Activated T-helper 9 cell treated with anti-CD3 and anti-CD28 coated beads, Interleukin-2, amount 50 U/mL, for 16 hours (primary cell): ENCODE data around the gene TNFAIP3.

ENCODE experiments used
- DNase-seq: peaks from one replicate; pipeline ENCODE4 v3.0.0-alpha.2; 2020; ENCODE audit warnings: low read depth

Gene TNFAIP3

DNA sequence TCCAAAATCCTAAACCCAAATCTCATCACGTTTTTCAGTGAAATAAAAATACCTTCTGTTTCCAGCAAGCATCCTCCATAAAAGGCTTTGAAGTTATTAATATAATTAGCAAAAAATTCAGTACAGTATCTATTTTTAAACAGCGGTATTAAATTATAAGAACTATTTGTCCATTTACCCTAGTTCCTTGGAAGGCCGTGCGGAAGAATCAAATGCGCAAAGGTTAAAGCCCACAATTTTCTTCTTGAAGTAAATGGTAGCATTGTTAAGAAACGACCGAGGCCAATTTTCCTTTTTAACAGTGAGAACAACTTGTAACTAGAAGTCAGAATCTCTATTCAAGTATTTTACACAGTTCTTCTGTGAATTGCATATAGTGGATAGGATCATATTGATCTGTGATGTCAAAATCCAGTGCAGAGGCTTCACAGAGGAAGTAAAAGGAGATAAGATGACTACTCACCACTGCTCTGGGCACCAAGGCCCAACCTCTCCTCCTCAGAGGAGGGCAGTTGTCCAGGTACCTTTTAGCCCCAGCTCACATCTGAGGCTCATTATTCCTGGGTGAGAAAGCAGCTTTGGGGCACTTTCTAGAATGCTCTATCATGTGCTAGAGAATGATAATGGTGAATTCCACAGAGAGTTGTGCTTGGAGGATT is 36.3 kb downstream of the TNFAIP3 start:
- no peak for DNase-seq

DNA sequence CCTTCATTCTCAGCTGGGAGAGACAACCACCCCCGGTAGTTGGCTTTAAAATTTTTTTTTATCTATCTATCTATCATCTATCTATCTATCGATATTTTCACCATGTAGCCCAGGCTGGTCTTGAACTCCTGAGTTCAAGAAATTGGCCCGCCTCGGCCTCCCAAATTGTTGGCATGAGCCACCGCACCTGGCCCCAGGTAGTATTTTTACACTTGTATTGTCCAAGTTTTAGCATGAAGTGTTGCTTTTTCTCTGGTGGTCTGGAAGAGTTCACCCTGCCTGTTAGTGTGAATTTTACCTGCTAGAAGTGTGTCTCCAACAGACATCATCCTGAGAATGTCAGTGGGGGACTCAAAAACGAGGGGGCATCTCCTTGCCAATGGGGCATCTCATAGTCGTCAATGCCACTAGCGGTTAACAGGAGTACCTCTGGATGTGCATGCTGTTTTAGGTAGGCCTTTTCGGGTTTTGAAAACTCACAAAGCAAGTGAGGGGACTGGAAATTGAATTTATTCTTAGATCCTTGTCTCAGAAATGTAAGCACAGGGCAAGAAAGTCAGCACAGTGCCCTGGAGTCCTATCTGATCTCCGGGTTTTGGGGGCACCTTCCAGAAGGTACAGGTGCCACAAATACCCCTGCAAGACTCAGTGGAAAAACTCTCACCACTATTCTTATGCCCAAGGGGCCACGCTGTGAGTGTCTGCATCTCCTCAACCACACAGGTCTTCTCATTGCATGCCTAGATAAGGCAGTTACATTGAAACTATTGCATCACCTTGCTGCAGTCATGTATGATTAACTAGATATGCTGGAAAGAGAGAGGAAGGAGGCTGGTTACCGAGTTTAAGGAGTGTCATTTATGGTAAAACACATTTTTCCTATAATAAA is 37.1 kb downstream of the TNFAIP3 start:
- DNase-seq: no peak

DNA sequence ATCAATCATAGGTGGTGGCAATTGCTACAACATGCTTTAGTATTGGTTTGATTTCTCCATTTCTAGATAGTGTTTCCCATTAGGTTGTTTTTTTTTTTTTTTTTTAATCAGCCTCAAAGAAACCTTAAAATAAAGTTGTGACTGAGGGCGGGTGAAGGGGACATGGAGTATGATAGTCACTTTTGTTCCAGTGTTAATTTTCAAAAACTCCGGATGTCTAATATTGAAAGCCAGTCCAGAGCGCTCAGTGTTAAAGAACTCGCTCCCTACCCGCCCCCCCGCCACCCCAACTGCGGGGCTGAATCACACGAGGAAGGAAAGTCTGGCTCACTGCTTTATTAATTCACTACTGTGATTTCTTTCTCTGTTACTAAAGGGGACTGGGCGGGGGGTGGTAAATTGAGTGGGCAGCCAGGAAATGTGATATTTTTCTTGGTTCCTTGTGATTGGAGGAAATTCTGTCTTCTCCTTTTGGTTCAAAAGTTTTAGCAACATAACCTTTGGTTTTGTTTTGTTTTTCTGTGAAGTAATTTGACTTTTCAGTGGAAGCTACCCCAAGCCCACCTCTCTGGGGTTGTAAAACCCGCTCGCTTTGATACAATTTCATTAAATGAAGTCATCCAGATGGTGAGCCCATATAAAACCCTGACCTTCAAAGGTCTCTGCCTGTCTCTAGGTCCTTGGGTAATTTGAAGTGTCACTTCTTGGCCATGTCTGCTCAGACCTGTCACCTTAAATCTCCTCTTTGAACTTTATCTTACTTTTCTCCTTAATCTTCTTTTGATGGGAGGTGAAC is 38.0 kb downstream of the TNFAIP3 start:
- peak; percentile 79 for DNase-seq

DNA sequence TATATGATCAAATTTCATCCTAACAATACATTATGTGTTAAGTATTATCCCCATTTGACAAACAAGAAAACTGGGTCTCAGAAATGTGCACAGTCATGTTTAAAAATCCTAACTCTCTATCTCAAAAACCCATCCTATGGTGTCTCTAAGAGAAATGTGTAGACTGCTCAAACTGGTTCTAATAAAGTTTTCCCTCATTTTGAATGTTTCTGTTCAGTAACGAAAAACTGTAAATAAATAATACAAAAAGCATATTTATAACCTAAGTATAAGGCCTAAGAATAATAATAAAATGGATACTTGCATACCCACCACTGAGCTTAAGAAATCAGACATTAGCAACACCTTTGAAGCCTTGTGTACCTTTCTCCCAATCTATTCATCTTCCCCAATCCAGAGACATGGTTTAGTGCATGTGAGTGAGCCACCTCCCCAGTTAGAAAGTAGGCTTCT is 39.0 kb downstream of the TNFAIP3 start:
- DNase-seq: no peak

DNA sequence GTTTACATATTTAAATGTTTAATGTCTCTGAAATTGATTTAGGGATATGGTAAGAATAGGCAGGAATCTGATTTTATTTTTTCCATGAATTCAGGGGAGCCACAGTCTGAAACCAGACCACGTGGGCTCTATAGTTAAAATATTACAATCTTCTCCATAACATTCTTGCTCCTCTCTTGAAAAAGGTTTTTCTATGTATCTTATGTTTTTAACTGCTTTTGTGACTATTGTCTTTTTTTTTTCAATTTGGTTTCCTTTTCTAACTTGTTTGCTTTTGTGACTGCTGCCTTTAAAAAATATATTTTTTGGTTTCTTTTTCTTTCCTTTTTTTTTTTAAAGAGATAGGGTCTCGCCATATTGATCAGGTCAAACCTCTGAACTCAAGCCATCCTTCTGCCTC is 40.1 kb downstream of the TNFAIP3 start:
- no peak for DNase-seq

DNA sequence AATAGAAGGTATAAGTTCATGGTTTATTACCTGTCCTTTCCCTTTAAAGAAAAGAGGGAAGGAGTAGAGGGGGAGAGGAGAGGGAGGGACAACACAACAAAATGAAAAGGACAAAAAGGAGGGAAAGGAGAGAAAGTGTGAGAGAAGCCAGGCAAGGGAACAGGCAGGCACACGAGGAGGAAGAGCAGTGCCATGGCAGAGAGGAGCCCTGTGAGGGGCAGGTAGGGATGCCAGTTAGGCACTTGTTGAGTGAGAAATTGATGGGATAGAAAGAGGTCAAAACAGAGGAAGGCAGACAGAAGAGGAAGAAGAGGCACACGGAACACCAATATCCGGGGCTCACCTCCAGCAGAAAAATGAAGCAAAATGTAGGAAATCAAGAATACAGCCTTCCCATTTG is 42.5 kb downstream of the TNFAIP3 start:
- DNase-seq: no peak

DNA sequence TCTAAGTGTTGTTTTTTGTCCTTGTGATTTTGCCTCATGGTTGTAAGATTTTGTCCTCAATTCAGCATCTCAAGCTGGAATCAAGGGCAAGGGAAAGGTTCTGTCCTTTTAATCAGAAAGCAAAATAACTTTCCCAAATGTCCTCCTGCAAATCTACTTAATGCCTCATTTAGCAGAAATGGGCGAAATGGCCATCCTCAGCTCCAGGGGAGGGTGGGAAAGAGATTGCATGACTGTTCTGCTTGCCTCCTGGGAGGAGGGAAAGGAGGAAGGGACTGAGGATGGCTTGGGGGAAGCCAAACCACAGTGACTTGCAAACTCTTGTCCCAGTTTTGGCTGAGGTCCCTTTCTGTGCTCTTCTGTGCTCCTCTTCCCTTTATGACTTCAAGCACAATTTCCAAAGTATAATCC is 43.4 kb downstream of the TNFAIP3 start:
- no peak for DNase-seq

DNA sequence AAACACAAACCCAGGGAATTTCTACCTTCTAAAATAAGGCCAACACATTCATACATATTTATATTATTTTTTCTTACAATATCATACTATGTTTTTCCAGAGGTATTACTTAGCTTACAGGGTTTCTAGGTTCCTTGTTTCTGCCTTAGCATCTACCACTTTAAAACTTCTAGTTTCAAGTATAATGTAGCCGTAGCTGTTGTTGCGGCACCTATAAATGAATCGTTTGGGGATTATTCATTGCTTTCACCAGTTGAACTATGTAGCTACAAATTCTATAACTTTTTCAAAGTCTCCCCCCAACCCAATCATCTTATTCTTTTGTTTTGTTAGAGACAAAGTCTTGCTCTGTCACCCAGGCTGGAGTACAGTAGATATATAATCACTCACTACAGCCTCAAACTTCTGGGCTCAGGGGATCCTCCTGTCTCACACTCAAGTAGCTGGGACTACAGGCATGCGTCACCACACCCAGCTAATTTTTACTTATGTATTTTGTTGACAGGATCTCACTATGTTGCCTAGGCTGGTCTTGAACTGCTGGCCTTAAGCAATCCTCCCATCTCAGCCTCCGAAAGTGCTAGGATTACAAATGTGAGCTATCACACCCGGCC is 43.9 kb downstream of the TNFAIP3 start:
- DNase-seq: no peak

DNA sequence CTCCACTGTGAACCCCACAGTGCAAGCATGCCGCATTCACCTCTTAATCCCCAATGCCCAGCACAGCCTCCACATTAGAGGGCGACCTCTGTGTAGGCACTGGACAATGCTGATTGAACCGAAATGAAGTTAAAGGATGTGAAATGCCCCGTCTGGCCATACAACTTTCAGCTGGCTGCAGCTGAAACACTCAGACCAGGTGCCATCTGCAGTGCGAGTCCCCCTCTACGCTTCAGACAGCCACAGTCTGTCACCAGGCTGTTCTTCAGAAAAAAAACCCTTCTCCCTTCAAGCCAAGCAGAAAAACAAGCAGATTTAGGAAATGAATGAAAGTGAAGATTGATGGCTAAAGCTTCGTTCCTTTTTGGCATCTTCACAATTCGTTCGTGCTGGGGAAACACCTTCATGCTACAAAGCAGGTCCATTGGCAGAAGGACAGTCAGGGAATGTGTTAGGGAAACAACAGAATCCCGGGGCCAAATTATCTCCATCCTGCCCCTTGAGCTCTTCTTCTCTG is 44.7 kb downstream of the TNFAIP3 start:
- DNase-seq: no peak

DNA sequence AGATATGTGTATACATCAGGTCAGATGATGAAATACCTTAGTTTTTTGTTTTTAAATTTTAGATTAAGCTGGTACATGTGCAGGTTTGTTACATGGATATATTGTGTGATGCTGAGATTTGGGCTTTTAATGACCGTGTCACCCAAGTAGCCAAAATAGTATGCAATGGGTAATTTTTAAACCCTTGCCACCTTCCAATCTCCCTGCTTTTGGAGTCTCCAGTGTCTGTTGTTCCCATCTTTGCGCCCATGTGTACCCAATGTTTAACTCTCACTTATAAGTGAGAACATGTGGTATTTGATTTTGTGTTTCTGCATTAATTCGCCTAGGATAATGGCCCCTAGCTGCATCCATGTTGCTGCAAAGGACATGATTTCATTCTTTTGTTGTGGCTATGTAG is 45.8 kb downstream of the TNFAIP3 start:
- no peak for DNase-seq

DNA sequence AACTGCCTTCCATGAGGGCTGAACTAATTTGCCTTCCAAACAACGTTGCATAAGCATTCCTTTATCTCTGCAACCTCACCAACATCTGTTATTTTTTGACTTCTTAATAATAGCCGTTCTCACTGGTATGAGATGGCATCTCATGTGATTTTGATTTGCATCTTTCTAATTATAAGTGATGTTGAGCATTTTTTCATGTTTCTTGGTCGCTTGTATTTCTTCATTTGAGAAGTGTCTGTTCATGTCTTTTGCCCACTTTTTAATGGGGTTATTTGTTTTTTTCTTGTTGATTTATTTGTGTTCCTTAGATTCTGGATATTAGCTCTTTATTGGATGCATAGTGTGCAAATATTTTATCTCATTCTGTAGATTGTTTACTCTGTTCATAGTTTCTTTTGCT is 46.4 kb downstream of the TNFAIP3 start:
- no peak for DNase-seq

DNA sequence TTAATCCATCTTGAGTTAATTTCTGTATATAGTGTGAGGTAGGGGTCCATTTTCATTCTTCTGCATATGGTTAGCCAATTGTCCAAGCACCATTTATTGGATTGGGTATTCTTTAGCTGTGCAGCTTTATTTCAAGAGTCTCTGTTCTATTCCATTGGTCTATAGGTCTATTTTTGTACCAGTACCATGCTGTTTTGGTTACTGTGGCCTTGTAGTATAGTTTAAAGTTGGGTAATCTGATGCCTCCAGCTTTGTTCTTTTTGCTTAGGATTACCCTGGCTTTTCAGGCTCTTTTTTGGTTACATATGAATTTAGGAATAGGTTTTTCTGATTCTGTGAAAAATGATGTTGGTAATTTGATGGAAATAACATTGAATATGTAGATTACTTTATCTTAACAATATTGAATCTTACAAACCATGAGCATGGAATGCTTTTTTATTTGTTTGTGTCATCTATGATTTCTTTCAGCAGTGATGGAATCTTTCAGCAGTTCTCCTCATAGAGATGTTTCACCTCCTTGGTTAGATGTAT is 47.0 kb downstream of the TNFAIP3 start:
- DNase-seq: no peak

DNA sequence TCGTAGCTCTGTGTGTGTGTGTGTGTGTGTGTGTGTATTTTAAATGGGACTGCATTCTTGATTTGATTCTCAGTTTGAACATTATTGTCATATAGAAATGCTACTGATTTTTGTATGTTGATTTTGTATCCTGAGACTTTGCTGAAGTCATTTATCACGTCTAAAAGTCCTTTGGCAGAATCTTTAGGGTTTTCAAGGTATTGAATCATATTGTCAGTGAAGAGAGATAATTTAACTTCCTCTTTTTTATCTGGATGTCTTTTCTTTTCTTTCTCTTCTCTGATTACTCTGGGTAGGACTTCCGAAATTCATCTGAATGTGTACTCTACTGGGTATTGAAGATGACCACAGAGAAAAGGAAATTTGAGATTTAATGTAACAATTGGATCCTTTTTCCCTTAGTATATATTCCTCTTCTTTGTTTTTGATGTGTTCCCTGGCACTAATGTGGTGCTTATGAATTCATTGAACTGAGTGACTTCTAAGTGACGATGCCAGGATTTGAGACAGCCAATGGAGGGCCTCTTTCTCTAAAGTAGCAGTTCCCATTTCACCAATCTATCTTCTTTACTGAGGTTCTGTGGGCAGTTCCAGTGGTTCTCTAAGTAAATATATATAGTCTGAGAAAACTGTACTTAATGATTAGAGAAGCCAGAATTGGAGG is 47.6 kb downstream of the TNFAIP3 start:
- no peak for DNase-seq

DNA sequence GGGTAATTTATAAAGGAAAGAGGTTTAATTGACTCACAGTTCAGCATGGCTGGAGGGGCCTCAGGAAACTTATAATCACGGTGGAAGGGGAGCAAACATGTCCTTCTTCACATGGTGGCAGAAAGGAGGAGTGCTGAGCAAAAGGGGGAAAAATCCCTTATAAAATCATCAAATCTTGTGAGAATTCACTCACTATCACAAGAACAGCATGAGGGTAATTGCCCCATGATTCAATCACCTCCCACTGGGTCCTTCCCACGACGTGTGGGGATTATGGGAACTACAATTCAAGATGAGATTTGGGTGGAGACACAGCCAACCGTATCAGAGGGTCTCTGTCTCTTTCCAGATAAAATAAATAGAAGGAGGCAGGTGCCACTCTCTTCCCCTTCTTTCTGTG is 48.7 kb downstream of the TNFAIP3 start:
- no peak for DNase-seq

DNA sequence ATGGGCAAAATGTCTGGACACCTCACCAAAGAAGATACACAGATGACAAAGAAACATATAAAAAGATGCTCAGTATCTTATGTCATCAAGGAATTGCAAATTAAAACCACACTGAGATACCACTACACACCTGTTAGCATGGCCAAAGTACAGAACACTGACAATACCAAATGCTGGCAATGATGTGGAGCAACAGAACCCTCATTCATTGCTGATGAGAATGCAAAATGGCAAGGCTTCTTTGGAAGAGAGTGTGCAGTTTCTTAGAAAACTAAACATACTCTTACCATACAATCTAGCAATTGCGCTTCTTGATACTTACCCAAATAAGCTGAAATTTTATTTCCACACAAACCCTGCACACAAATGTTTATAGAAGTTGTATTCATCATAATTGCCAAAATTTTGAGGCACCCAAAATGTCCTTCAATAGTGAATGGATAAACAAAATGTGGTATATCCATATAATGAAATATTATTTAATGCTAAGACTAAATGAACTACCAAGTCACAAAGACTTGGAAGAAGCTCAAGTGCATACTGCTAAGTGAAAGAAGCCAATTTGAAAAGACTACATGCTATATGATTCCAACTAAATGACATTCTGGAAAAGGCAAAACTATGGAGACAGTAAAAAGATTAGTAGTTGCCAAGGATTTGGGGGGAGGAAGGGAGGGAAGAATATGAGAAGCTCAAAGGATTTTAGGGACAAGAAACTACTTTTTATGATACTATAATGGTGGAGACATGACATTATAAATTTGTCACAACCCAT is 50.7 kb downstream of the TNFAIP3 start:
- no peak for DNase-seq

DNA sequence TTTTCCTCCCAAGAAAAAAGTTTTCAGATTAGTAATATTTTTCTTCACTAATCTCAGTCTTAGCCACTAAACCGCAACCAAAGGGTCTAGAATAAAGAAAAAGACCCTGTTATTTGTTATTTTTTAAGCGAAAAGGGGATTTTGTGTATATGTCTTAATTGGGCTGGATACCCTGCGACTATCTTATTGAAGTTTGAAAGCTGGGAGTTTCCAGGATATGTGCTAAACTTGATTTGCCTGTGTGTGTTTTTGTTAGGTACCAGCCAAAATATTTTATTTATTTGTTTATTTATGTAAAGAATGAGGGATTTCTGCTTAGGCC is 52.4 kb downstream of the TNFAIP3 start:
- DNase-seq: no peak

DNA sequence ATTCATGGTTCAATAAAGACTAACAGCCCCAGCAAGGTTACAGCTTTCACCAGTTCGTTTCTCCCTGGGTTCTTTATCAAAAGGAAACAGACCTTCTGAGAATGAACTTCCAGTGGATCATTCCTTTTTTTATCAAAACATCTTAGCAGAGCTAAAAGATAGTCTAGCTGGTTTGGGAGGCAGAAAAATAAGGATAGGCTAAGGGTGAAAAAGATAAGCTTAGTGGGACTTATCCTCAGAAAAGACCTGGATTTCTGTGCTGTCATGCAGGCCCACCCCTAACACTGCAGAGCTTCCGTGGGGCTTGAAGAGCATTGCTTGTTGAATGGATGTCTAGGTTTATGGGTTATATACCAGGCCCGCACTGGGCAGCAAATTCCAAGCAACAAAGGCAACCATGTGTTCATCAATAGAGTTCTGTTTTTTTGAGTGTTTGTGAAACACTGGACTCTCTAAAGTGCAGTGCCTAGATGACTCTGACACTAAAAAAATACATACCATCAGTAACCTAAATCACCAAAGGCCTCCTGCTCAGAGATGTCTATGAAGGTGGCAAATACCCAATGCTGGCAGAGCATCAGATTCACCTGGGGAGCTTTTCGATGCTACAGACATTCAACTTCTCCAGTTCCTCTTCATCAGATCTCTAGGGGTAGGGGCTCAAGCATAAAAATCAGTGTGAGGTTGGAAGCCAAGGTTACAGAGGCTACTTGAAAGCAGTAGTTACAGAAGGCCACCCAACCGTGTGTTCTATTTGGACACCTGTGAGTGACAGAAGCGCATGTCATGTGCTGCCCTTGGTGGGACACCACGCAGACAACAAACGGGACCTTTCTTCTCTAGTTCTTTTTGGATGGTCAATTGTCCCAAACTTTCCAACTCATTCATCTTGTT is 53.0 kb downstream of the TNFAIP3 start:
- DNase-seq: no peak

DNA sequence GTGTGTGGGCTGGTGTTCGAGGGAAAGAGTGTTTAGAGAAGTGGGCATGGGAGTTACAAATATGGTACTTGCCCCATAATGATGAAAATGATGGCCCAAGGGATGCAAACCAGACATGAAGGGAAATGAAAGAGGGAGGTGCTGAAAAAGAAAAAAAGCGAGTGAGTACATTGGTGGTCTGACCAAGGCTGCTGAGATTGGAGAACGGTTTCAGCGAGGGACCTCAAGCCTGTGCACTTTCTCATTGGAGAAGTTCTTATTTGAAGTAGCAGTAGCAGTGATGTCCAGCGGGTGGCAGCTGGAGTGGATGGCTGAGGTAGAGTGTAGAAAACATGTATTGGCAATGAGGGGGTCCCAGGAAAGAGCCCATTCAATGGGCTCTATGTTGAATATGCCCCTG is 54.8 kb downstream of the TNFAIP3 start:
- DNase-seq: no peak

DNA sequence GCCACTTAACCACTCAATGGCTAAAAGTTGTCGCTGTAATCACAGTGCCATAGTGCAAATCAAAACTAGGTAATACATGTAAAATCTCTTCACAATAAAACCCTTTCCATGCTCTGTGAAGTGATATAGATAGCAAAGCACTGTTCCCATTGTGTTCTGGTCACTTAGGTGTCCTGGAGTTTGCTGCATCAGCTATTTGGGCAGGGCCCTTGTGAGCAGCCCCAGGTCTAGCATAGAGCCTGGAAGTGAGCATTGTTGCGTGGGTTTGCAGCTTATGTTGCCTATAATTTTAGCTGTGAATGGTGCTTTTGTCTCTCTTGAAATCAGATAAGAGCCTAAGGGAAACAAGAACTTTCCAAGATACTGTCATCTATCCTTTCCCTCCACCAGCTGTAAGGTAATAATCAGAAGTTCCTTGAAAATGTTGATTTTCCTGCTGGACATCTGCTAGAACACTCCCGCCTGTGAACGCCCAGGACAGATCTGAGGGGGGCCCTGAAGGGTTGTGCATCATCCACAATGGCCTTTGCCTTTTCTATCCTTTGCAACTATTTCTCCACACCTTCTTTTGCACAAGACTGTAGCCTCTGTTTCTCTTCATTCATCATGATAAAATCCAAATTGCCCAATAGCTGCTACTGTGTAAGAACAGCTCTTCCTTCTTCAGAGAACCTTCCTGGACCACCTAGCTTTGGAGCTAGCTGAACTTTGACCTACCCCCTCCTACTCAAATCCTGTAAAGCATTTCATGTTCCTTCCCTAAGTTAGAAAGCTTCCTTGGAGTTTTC is 57.0 kb downstream of the TNFAIP3 start:
- no peak for DNase-seq
